H9 (cell line): ENCODE results near the gene ANKMY1. TPM values are rescaled to one million over a fixed set of nuclear protein-coding genes. Genes with fewer than 3 reads are reported as not detected.

ENCODE experiments used
- DNase-seq: peaks from one replicate; pipeline ENCODE4 v3.0.0-alpha.2; 2017
- H2AFZ ChIP-seq: one replicate; pipeline ENCODE4 v1.6.1; 2013; ENCODE audit warnings: mild to moderate bottlenecking, low read length, control low read depth, moderate library complexity
- H2AK5ac ChIP-seq: 2 replicates; pipeline ENCODE4 v1.6.1; 2013; ENCODE audit warnings: low read length, control low read depth, mixed read lengths; ENCODE audit not compliant: insufficient read length
- H2BK120ac ChIP-seq: one replicate; pipeline ENCODE4 v1.6.1; 2013; ENCODE audit warnings: low read depth, mild to moderate bottlenecking, low read length, control low read depth, inconsistent platforms; ENCODE audit not compliant: poor library complexity, severe bottlenecking
- H2BK12ac ChIP-seq: 2 replicates; pipeline ENCODE4 v1.6.1; 2013; ENCODE audit warnings: low read length, control low read depth, mixed read lengths, low read depth; ENCODE audit not compliant: insufficient read length
- H2BK15ac ChIP-seq: 2 replicates; pipeline ENCODE4 v1.6.1; 2013; ENCODE audit warnings: low read depth, low read length, control low read depth
- H2BK20ac ChIP-seq: one replicate; pipeline ENCODE4 v1.6.1; 2013; ENCODE audit warnings: low read depth, mild to moderate bottlenecking, low read length, control low read depth, inconsistent platforms; ENCODE audit not compliant: poor library complexity, severe bottlenecking
- H2BK5ac ChIP-seq: 2 replicates; pipeline ENCODE4 v1.6.1; 2013; ENCODE audit warnings: low read length, control low read depth, mixed read lengths; ENCODE audit not compliant: insufficient read length
- H3K14ac ChIP-seq: 2 replicates; pipeline ENCODE4 v1.6.1; 2013; ENCODE audit warnings: low read length, control low read depth; ENCODE audit not compliant: insufficient read depth
- H3K18ac ChIP-seq: 2 replicates; pipeline ENCODE4 v1.6.1; 2013; ENCODE audit warnings: low read depth, mild to moderate bottlenecking, mixed read lengths, low read length, control low read depth; ENCODE audit not compliant: insufficient read length
- H3K23ac ChIP-seq: 2 replicates; pipeline ENCODE4 v1.6.1; 2013; ENCODE audit warnings: low read length, control low read depth, mixed read lengths, low read depth; ENCODE audit not compliant: insufficient read length
- H3K23me2 ChIP-seq: 2 replicates; pipeline ENCODE4 v1.6.1; 2013; ENCODE audit warnings: low read depth, mild to moderate bottlenecking, mixed read lengths, low read length, control low read depth; ENCODE audit not compliant: insufficient read length, poor library complexity, severe bottlenecking
- H3K27ac ChIP-seq: 2 replicates; pipeline ENCODE4 v1.5.1; 2013; ENCODE audit warnings: low read length, control low read depth, mixed read lengths, low read depth; ENCODE audit not compliant: insufficient read length
- H3K27me3 ChIP-seq: 2 replicates; pipeline ENCODE4 v1.6.1; 2013; ENCODE audit warnings: low read length, control low read depth, inconsistent platforms; ENCODE audit not compliant: insufficient read depth
- H3K4ac ChIP-seq: 2 replicates; pipeline ENCODE4 v1.6.1; 2013; ENCODE audit warnings: low read depth, mild to moderate bottlenecking, control low read depth, inconsistent platforms, low read length, moderate library complexity
- H3K4me1 ChIP-seq: 2 replicates; pipeline ENCODE4 v1.6.1; 2013; ENCODE audit warnings: low read length, control low read depth, inconsistent platforms; ENCODE audit not compliant: insufficient read depth
- H3K4me2 ChIP-seq: 2 replicates; pipeline ENCODE4 v1.6.1; 2013; ENCODE audit warnings: low read length, control low read depth, mixed read lengths; ENCODE audit not compliant: insufficient read length, insufficient read depth
- H3K56ac ChIP-seq: 2 replicates; pipeline ENCODE4 v1.6.1; 2013; ENCODE audit warnings: low read depth, mild to moderate bottlenecking, mixed read lengths, low read length, control low read depth; ENCODE audit not compliant: insufficient read length
- H3K79me1 ChIP-seq: 2 replicates; pipeline ENCODE4 v1.6.1; 2013; ENCODE audit warnings: low read depth, mild to moderate bottlenecking, moderate library complexity, low read length, control low read depth, inconsistent platforms; ENCODE audit not compliant: insufficient read depth, poor library complexity, severe bottlenecking
- H3K79me2 ChIP-seq: 2 replicates; pipeline ENCODE4 v1.6.1; 2013; ENCODE audit warnings: low read length, control low read depth, inconsistent platforms; ENCODE audit not compliant: insufficient read depth
- H3K9ac ChIP-seq: 2 replicates; pipeline ENCODE4 v1.6.1; 2013; ENCODE audit warnings: low read length, control low read depth, mixed read lengths; ENCODE audit not compliant: insufficient read length; ENCODE audit errors: extremely low read depth
- H3K9me3 ChIP-seq: one replicate; pipeline ENCODE4 v1.6.1; 2013; ENCODE audit warnings: low read depth, low read length, inconsistent platforms; ENCODE audit not compliant: control insufficient read depth
- H3T11ph ChIP-seq: one replicate; pipeline ENCODE4 v1.6.1; 2013; ENCODE audit warnings: mild to moderate bottlenecking, low read length, control low read depth, inconsistent platforms
- H4K20me1 ChIP-seq: one replicate; pipeline ENCODE4 v1.6.1; 2013; ENCODE audit not compliant: control insufficient read depth, insufficient read length, insufficient read depth
- H4K5ac ChIP-seq: 2 replicates; pipeline ENCODE4 v1.6.1; 2013; ENCODE audit warnings: low read depth, mild to moderate bottlenecking, mixed read lengths, low read length, control low read depth; ENCODE audit not compliant: insufficient read length
- H4K8ac ChIP-seq: replicated peaks from 2 replicates; pipeline ENCODE4 v1.6.1; 2013; ENCODE audit warnings: low read length, control low read depth, mixed read lengths, low read depth; ENCODE audit not compliant: insufficient read length
- H4K91ac ChIP-seq: 2 replicates; pipeline ENCODE4 v1.6.1; 2013; ENCODE audit warnings: low read depth, mild to moderate bottlenecking, moderate library complexity, mixed read lengths, low read length, control low read depth; ENCODE audit not compliant: insufficient read length
- H3K27ac Mint-ChIP-seq, 3 experiments: 2 replicates in 2 of 3; 3 replicates in 1 of 3; pipeline ENCODE4 v1.8.0; 2020 to 2021; ENCODE audit warnings: mixed read lengths in 3 of 3, mild to moderate bottlenecking in 1 of 3, moderate library complexity in 1 of 3
- H3K27me3 Mint-ChIP-seq: 2 replicates; pipeline ENCODE4 v1.8.0; 2021; ENCODE audit warnings: low read depth, mild to moderate bottlenecking, moderate library complexity, mixed read lengths
- H3K36me3 Mint-ChIP-seq, 3 experiments: 2 replicates in 2 of 3; 3 replicates in 1 of 3; pipeline ENCODE4 v1.8.0; 2020 to 2021; ENCODE audit warnings: low read depth in 3 of 3, mixed read lengths in 3 of 3; ENCODE audit not compliant: insufficient read depth in 1 of 3
- H3K4me1 Mint-ChIP-seq, 2 experiments: 2 replicates each; pipeline ENCODE4 v1.8.0; 2020; ENCODE audit warnings: mixed read lengths in 2 of 2
- H3K4me3 Mint-ChIP-seq, 2 experiments: 2 replicates in 1 of 2; 3 replicates in 1 of 2; pipeline ENCODE4 v1.8.0; 2020 to 2021; ENCODE audit warnings: mild to moderate bottlenecking in 2 of 2, mixed read lengths in 2 of 2, moderate library complexity in 1 of 2
- H3K9me3 Mint-ChIP-seq, 2 experiments: 2 replicates in 1 of 2; 3 replicates in 1 of 2; pipeline ENCODE4 v1.8.0; 2020; ENCODE audit warnings: mild to moderate bottlenecking in 2 of 2, mixed read lengths in 2 of 2, moderate library complexity in 1 of 2
- CTCF ChIP-seq: fragments of 200-600 bp; sonication (generic); conservative IDR thresholded peaks from 3 replicates; pipeline ENCODE4 v1.8.0; 2021; ENCODE audit warnings: antibody characterized with exemption, mild to moderate bottlenecking
- WGBS: extraction: QIAGEN DNeasy Blood & Tissue Kit; methylation state at CpG from one replicate; pipeline ENCODE4 v1.1.7; 2013; ENCODE audit warnings: missing lambda C conversion rate, low lambda C conversion rate, mixed read lengths; ENCODE audit not compliant: insufficient read length; ENCODE audit errors: extremely low coverage; 5-methylcytosine and 5-hydroxymethylcytosine counted together
- total RNA-seq: library from RNA; stranded (reverse); gene quantifications from 2 replicates; pipeline ENCODE4 v1.2.1, GENCODE V29; 2021

The ANKMY1 gene
- total RNA-seq, 1 experiment from 2014 or later, result 13.7 TPM

GRCh38 chr2:240506406-240507059 is 51.3 kb downstream of the ANKMY1 start:
- Histone ChIP-seq H3K27ac (no peak overlapping the region), H3K56ac (no peak overlapping the region), H2BK12ac (no peak overlapping the region), H3K14ac (no peak overlapping the region), H4K8ac (no peak overlapping the region), H2BK120ac (no peak overlapping the region), H4K91ac (no peak overlapping the region), H2BK15ac (no peak overlapping the region), H3T11ph (no peak overlapping the region), H3K18ac (no peak overlapping the region), H2BK5ac (no peak overlapping the region), H3K9me3 (no peaks in the 10 kb centered on the region), H4K5ac (no peak overlapping the region), H3K79me2 (no peaks in the 10 kb centered on the region), H2AFZ (no peak overlapping the region), H3K23ac (no peak overlapping the region), H3K27me3 (no peaks in the 10 kb centered on the region), H2BK20ac (no peak overlapping the region), H3K4me1 (no peaks in the 10 kb centered on the region), H3K4ac (no peak overlapping the region), H3K23me2 (no peaks in the 10 kb centered on the region), H3K4me2 (no peak overlapping the region), H4K20me1 (no peaks in the 10 kb centered on the region), H3K79me1 (no peaks in the 10 kb centered on the region), H2AK5ac (no peak overlapping the region), H3K9ac (no peak overlapping the region)
- Mint-ChIP-seq H3K27me3 (peaks cover 3% of the 10 kb centered on the region), H3K9me3 (0 out of 5 replicates have a peak, but pooled peaks cover 0 to 2% of the 10 kb centered on the region in 2 experiments), H3K36me3 (no peaks in the 10 kb centered on the region), H3K4me1 (no peaks in the 10 kb centered on the region), H3K27ac (no peak overlapping the region), H3K4me3 (no peak overlapping the region)
- no peak for TF ChIP-seq CTCF
- DNase-seq, result peak; percentile 15
- WGBS, result no CpG with 5 or more reads among the region's 17 CpGs
